Natural killer cell treated with Interleukin-12 subunit alpha and Interleukin-12 subunit beta and Interleukin-15 and Interleukin-18, amount 100 ng/mL, for 72 hours (primary cell): Measurements from ENCODE around the gene PTPRK. TPM values are rescaled to one million over a fixed set of nuclear protein-coding genes. Genes with fewer than 3 reads are reported as not detected.
A peak's percentile ranks its signal among the peaks of the same experiment; 100 is the strongest.
"Not testable (repeated sequence)": the region's sequence is repeated elsewhere in the genome, so short reads cannot be mapped to it uniquely, and the experiment has no call there.

ENCODE experiments used
- ATAC-seq, 2 donors: fragments of 150-1000 bp; cut with Tn5 transposase in 1 of 2; sonication (Bioruptor Pico), chemical (Tn5 transposase) in 1 of 2; 2 replicates each; pipeline ENCODE4 v1.10.0; 2021
- DNase-seq: peaks from one replicate; pipeline ENCODE4 v3.0.0; 2022; ENCODE audit warnings: low spot score
- H3K27ac Mint-ChIP-seq, 2 donors: 1 replicate in 1 of 2; 2 replicates in 1 of 2; pipeline ENCODE4 v1.8.0; 2022; ENCODE audit warnings: mixed read lengths in 2 of 2, mild to moderate bottlenecking in 1 of 2, moderate library complexity in 1 of 2
- H3K27me3 Mint-ChIP-seq, 2 donors: 1 replicate in 1 of 2; 2 replicates in 1 of 2; pipeline ENCODE4 v1.8.0; 2022; ENCODE audit warnings: mixed read lengths in 2 of 2
- H3K36me3 Mint-ChIP-seq: one replicate; pipeline ENCODE4 v1.8.0; 2022; ENCODE audit warnings: mixed read lengths
- H3K4me1 Mint-ChIP-seq, 2 donors: 1 replicate in 1 of 2; 2 replicates in 1 of 2; pipeline ENCODE4 v1.8.0; 2022; ENCODE audit warnings: low read depth in 2 of 2, mixed read lengths in 2 of 2, mild to moderate bottlenecking in 1 of 2
- H3K4me3 Mint-ChIP-seq: one replicate; pipeline ENCODE4 v1.8.0; 2022; ENCODE audit warnings: mixed read lengths
- H3K9me3 Mint-ChIP-seq: 2 replicates; pipeline ENCODE4 v1.8.0; 2022; ENCODE audit warnings: mixed read lengths
- total RNA-seq, 2 donors: library from RNA; stranded (reverse); gene quantifications; one replicate each; pipeline ENCODE4 v1.2.3, GENCODE V29; 2022

The PTPRK gene
- total RNA-seq, 2 donors from 2014 or later: 0.59 to 13.8 TPM

DNA sequence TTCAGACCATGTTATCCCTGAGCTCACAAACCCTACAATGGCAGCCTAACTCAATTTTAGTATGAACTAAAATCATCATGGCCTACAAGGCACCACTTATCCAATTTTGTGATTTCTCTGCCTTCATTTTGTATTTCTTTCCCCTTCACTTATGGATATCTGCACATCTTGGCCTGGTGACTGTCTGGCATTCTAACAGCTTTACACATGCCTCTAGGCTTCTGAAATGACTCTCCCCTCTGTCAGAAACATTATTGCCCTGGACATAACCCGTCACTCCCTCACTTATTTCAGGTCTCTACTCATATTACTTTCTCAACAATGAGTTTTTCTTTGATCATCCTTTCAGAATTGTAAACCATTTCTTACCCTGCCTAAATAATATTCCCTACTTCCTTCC is 530.3 kb downstream of the PTPRK start:
- Mint-ChIP-seq H3K27me3 (no peaks in the 10 kb centered on the region), H3K9me3 (no peaks in the 10 kb centered on the region), H3K4me1 (peaks cover 0 to 4% of the 10 kb centered on the region in 2 donors), H3K4me3 (no peak overlapping the region), H3K27ac (no peak overlapping the region), H3K36me3 (peaks cover 6% of the 10 kb centered on the region)
- DNase-seq: no peak
- no peak for ATAC-seq

DNA sequence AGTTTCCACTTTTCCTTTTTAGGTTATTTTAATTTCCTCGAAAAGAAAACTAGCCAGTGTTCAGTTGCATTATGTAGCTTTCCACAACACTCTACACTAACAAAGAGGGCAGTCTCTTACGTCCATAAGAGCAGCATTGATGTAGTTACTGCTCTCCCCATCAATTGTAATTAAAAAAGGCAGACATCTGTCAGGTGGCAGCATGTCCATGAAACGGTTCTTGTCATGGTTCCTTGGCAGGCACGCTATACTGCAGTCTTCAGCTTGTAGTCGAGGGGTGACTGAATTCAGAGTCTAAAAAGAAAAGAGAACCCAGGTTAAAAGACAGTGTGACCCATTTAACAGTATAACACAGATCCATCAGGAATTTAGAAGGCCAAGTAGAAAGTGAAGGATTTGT is 539.4 kb downstream of the PTPRK start:
- DNase-seq: no peak
- Mint-ChIP-seq H3K27ac (no peak overlapping the region), H3K9me3 (no peaks in the 10 kb centered on the region), H3K4me1 (peaks cover 0 to 5% of the 10 kb centered on the region in 2 donors), H3K27me3 (no peaks in the 10 kb centered on the region), H3K4me3 (no peak overlapping the region), H3K36me3 (no peaks in the 10 kb centered on the region)
- ATAC-seq: no peak

- not testable (repeated sequence) for DNase-seq, ATAC-seq, H3K27ac Mint-ChIP-seq, H3K4me3 Mint-ChIP-seq, H3K36me3 Mint-ChIP-seq, H3K9me3 Mint-ChIP-seq, H3K27me3 Mint-ChIP-seq
- peaks cover 10 to 11% of the 10 kb centered on the region in 2 donors for H3K4me1 Mint-ChIP-seq
These were observed 542.2 kb downstream of the PTPRK start for GRCh38 chr6:127978185-127978584.

GRCh38 chr6:127976796-127977195 is 543.6 kb downstream of the PTPRK start:
- ATAC-seq (no peak), DNase-seq (no peak)
- no peak overlapping the region for H3K4me3 Mint-ChIP-seq
- H3K36me3 Mint-ChIP-seq: no peaks in the 10 kb centered on the region
- no peak overlapping the region for H3K27ac Mint-ChIP-seq
- no peaks in the 10 kb centered on the region for H3K9me3 Mint-ChIP-seq
- peaks cover 23 to 24% of the 10 kb centered on the region in 2 donors for H3K4me1 Mint-ChIP-seq
- no peaks in the 10 kb centered on the region for H3K27me3 Mint-ChIP-seq

DNA sequence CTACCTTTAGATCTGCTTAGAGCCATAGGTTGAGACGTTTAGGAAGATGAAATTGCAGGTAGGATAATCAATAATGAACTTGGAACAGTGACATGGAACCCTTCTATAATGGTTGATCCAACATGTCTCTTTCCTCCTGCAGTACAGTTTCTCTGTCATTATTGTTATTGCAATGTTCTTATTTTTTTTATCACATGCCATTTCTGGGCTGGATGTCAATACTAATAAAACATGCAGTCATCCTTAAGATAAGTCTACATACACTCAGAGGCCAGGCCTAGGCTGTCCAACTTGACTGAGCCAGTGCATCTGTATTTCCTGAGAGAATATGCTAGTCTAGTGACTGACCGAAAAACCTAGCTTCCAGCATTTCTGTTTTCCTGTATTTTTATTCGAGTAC is 544.3 kb downstream of the PTPRK start:
- ATAC-seq: no peak
- H3K9me3 Mint-ChIP-seq: no peaks in the 10 kb centered on the region
- no peaks in the 10 kb centered on the region for H3K36me3 Mint-ChIP-seq
- no peak overlapping the region for H3K4me3 Mint-ChIP-seq
- no peak for DNase-seq
- no peaks in the 10 kb centered on the region for H3K27me3 Mint-ChIP-seq
- peaks cover 28 to 30% of the 10 kb centered on the region in 2 donors for H3K4me1 Mint-ChIP-seq
- H3K27ac Mint-ChIP-seq: no peak overlapping the region

GRCh38 chr6:127972815-127973214 is 547.6 kb downstream of the PTPRK start:
- DNase-seq: no peak
- H3K27ac Mint-ChIP-seq: peak overlapping the region; percentile 85 to 88
- peak in 1 of 2 donors; percentile 41 for ATAC-seq
- H3K9me3 Mint-ChIP-seq: no peaks in the 10 kb centered on the region
- H3K36me3 Mint-ChIP-seq: no peaks in the 10 kb centered on the region
- no peaks in the 10 kb centered on the region for H3K27me3 Mint-ChIP-seq
- H3K4me3 Mint-ChIP-seq: peak overlapping the region; percentile 69
- peaks cover 25 to 43% of the 10 kb centered on the region in 2 donors for H3K4me1 Mint-ChIP-seq

GRCh38 chr6:127971945-127972391 is 548.4 kb downstream of the PTPRK start:
- H3K4me1 Mint-ChIP-seq: peaks cover 25 to 45% of the 10 kb centered on the region in 2 donors
- ATAC-seq: peak; percentile 86 to 93
- no peaks in the 10 kb centered on the region for H3K27me3 Mint-ChIP-seq
- H3K36me3 Mint-ChIP-seq: no peaks in the 10 kb centered on the region
- H3K9me3 Mint-ChIP-seq: no peaks in the 10 kb centered on the region
- peak overlapping the region; percentile 69 for H3K4me3 Mint-ChIP-seq
- H3K27ac Mint-ChIP-seq: peak overlapping the region; percentile 85 to 88
- DNase-seq: no peak

DNA sequence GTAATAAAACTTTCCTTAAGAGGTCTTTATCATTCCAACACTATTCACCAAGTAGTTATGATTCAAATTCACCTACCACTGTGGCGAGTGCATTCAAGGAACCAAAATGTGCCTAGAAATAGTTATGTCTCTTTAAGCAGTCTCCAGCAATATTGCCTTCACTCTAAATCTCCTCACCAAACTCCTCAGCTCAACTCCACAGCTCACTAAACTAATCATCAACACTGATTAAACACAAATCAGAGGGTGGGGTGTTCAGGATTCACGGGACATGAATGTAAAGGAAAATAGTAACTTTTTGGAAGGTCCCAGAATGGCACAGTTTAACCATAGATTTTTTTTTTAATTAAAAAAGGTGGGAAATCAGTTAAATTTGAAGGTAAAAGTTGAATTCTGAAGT is 549.0 kb downstream of the PTPRK start:
- no peaks in the 10 kb centered on the region for H3K9me3 Mint-ChIP-seq
- DNase-seq (no peak), ATAC-seq (no peak)
- H3K27me3 Mint-ChIP-seq: no peaks in the 10 kb centered on the region
- H3K4me1 Mint-ChIP-seq: peaks cover 25 to 45% of the 10 kb centered on the region in 2 donors
- no peaks in the 10 kb centered on the region for H3K36me3 Mint-ChIP-seq
- peak overlapping the region; percentile 69 for H3K4me3 Mint-ChIP-seq
- H3K27ac Mint-ChIP-seq: peak overlapping the region; percentile 85 to 88

DNA sequence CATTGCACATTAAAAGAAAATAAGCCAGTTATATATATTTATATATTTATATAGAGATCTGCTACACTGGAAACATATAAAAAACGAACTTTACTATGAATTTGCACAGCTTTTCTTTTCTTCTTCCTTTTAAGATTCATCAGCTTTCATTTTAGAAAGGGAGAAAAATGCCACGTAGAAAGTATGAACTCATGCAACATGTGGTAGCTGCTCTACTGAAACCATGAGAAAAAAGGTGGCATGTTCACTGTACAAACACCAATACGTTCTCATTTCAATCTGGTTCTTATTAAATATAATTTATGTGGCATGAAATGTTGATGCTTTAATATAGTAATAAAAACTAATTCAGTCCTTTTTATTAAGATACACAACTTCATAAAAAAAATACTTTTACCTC is 550.7 kb downstream of the PTPRK start:
- Mint-ChIP-seq H3K9me3 (no peaks in the 10 kb centered on the region), H3K4me3 (peak overlapping the region; percentile 57), H3K4me1 (peaks cover 25 to 45% of the 10 kb centered on the region in 2 donors), H3K27me3 (no peaks in the 10 kb centered on the region), H3K27ac (peak overlapping the region in 1 of 2 donors; percentile 71), H3K36me3 (no peaks in the 10 kb centered on the region)
- no peak for DNase-seq
- no peak for ATAC-seq

- H3K36me3 Mint-ChIP-seq: no peaks in the 10 kb centered on the region
- peak overlapping the region in 1 of 2 donors; percentile 68 for H3K27ac Mint-ChIP-seq
- H3K9me3 Mint-ChIP-seq: no peaks in the 10 kb centered on the region
- no peak overlapping the region for H3K4me3 Mint-ChIP-seq
- DNase-seq: no peak
- no peaks in the 10 kb centered on the region for H3K27me3 Mint-ChIP-seq
- H3K4me1 Mint-ChIP-seq: peaks cover 19 to 35% of the 10 kb centered on the region in 2 donors
- no peak for ATAC-seq
These were observed 552.0 kb downstream of the PTPRK start for GRCh38 chr6:127968394-127968793.

DNA sequence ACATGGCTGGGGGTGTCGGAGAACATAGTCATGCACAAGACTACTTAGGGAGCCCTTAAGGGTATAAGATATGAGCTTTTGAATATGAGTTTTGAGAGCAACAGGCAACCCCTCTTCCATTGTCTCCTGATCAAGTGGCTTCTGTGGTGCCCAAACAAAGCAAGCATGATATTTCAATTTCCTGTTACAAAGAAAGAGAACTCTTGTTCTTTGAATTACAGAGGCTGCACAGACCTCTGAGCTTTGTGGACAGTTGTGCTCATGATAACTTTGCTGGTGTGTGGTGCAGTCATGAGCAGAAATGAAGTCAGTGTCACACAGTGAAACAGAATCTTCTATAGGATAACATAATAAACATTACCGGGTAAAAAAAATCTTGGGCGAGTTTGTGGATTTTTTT is 552.7 kb downstream of the PTPRK start:
- H3K36me3 Mint-ChIP-seq: no peaks in the 10 kb centered on the region
- H3K4me3 Mint-ChIP-seq: peak overlapping the region; percentile 16
- peak in 1 of 2 donors; percentile 54 for ATAC-seq
- H3K27me3 Mint-ChIP-seq: no peaks in the 10 kb centered on the region
- H3K9me3 Mint-ChIP-seq: no peaks in the 10 kb centered on the region
- peak overlapping the region; percentile 36 to 68 for H3K27ac Mint-ChIP-seq
- H3K4me1 Mint-ChIP-seq: peaks cover 15 to 31% of the 10 kb centered on the region in 2 donors
- no peak for DNase-seq

- no peak overlapping the region for H3K27ac Mint-ChIP-seq
- H3K9me3 Mint-ChIP-seq: no peaks in the 10 kb centered on the region
- H3K4me3 Mint-ChIP-seq: no peak overlapping the region
- H3K27me3 Mint-ChIP-seq: no peaks in the 10 kb centered on the region
- H3K4me1 Mint-ChIP-seq: peaks cover 5 to 20% of the 10 kb centered on the region in 2 donors
- peaks cover 6% of the 10 kb centered on the region for H3K36me3 Mint-ChIP-seq
- DNase-seq: no peak
- ATAC-seq: no peak
These were observed 553.8 kb downstream of the PTPRK start for GRCh38 chr6:127966616-127967015.

GRCh38 chr6:127963495-127963894 is 556.9 kb downstream of the PTPRK start:
- Mint-ChIP-seq H3K27me3 (no peaks in the 10 kb centered on the region), H3K36me3 (peaks cover 7% of the 10 kb centered on the region), H3K9me3 (peaks cover 2% of the 10 kb centered on the region), H3K4me1 (peaks cover 0 to 7% of the 10 kb centered on the region in 2 donors), H3K4me3 (no peak overlapping the region), H3K27ac (no peak overlapping the region)
- DNase-seq (no peak), ATAC-seq (no peak)

GRCh38 chr6:127959869-127960268 is 560.5 kb downstream of the PTPRK start:
- Mint-ChIP-seq H3K4me1 (peaks cover 0 to 9% of the 10 kb centered on the region in 2 donors), H3K27ac (no peak overlapping the region), H3K36me3 (peaks cover 7% of the 10 kb centered on the region), H3K4me3 (no peak overlapping the region), H3K27me3 (no peaks in the 10 kb centered on the region), H3K9me3 (peaks cover 2% of the 10 kb centered on the region)
- DNase-seq: no peak
- no peak for ATAC-seq

DNA sequence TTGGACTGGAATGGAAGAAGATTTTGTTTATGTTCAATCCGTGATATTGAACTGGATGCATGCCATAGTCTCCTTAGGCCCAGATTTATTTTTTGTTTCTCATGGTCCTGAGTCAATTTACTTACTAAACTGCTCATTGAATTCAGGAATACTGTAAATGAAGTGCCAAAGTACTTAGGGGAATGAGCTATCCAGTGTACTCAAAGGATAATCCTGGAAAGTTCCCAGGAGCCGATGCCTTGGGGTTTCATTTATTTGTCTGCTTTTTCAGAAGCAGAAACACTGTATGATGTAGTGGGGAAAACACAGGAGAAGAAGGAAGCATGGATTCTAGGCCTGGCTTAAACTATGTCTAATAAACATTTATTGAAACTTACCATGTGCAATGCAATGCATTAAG is 563.4 kb downstream of the PTPRK start:
- ATAC-seq (no peak), DNase-seq (no peak)
- no peaks in the 10 kb centered on the region for H3K27me3 Mint-ChIP-seq
- H3K4me1 Mint-ChIP-seq: peaks cover 2 to 12% of the 10 kb centered on the region in 2 donors
- no peak overlapping the region for H3K27ac Mint-ChIP-seq
- H3K9me3 Mint-ChIP-seq: peaks cover 2% of the 10 kb centered on the region
- no peak overlapping the region for H3K4me3 Mint-ChIP-seq
- peaks cover 4% of the 10 kb centered on the region for H3K36me3 Mint-ChIP-seq
